Mesothelial cell of epicardium (in vitro differentiated cells): Measurements from ENCODE around the gene LRP6. TPM values are rescaled to one million over a fixed set of nuclear protein-coding genes. Genes with fewer than 3 reads are reported as not detected.

ENCODE experiments used
- DNase-seq, 2 experiments: peaks; one replicate each; pipeline ENCODE4 v3.0.0; 2021; ENCODE audit warnings: low spot score in 2 of 2; ENCODE audit not compliant: unreplicated experiment in 2 of 2
- H3K27ac Mint-ChIP-seq: 2 replicates; pipeline ENCODE4 v1.8.0; 2021; ENCODE audit warnings: mixed read lengths
- H3K27me3 Mint-ChIP-seq: 2 replicates; pipeline ENCODE4 v1.8.0; 2021; ENCODE audit warnings: low read depth, mixed read lengths
- H3K36me3 Mint-ChIP-seq: 2 replicates; pipeline ENCODE4 v1.8.0; 2021; ENCODE audit warnings: mixed read lengths
- H3K4me1 Mint-ChIP-seq: 2 replicates; pipeline ENCODE4 v1.8.0; 2021; ENCODE audit warnings: mixed read lengths
- H3K4me3 Mint-ChIP-seq: 2 replicates; pipeline ENCODE4 v1.8.0; 2021; ENCODE audit warnings: mild to moderate bottlenecking, moderate library complexity, mixed read lengths
- H3K9me3 Mint-ChIP-seq: 2 replicates; pipeline ENCODE4 v1.8.0; 2021; ENCODE audit warnings: mixed read lengths
- CTCF ChIP-seq: fragments of 200-600 bp; sonication (generic); IDR thresholded peaks from one replicate; pipeline ENCODE4 v1.5.0; 2021; ENCODE audit warnings: antibody characterized with exemption; ENCODE audit not compliant: unreplicated experiment
- total RNA-seq: library from RNA; stranded (reverse); gene quantifications from 3 replicates; pipeline ENCODE4 v1.2.1, GENCODE V29; 2021

Gene LRP6
- total RNA-seq, 1 donor from 2014 or later = 72.9 TPM

- no peak overlapping the region for H3K27ac Mint-ChIP-seq
- no peak overlapping the region for H3K4me3 Mint-ChIP-seq
- DNase-seq = no peak
- H3K36me3 Mint-ChIP-seq = peaks cover 12% of the 10 kb centered on the region
- peaks cover 5% of the 10 kb centered on the region for H3K9me3 Mint-ChIP-seq
- H3K4me1 Mint-ChIP-seq = peaks cover 24% of the 10 kb centered on the region
- H3K27me3 Mint-ChIP-seq = no peaks in the 10 kb centered on the region
- no peak for TF ChIP-seq CTCF
Observed at GRCh38 chr12:12244341-12244740, 22.5 kb downstream of the LRP6 start.

GRCh38 chr12:12240662-12241340, 26.0 kb downstream of the LRP6 start:
- Mint-ChIP-seq H3K9me3 (peaks cover 30% of the 10 kb centered on the region), H3K4me3 (no peak overlapping the region), H3K36me3 (peaks cover 37% of the 10 kb centered on the region), H3K4me1 (peaks cover 20% of the 10 kb centered on the region), H3K27ac (peak overlapping the region; percentile 75), H3K27me3 (no peaks in the 10 kb centered on the region)
- no peak for DNase-seq
- no peak for TF ChIP-seq CTCF

- H3K4me1 Mint-ChIP-seq = peaks cover 20% of the 10 kb centered on the region
- TF ChIP-seq CTCF = no peak
- peaks cover 30% of the 10 kb centered on the region for H3K9me3 Mint-ChIP-seq
- no peak for DNase-seq
- H3K27ac Mint-ChIP-seq = no peak overlapping the region
- H3K4me3 Mint-ChIP-seq = no peak overlapping the region
- H3K27me3 Mint-ChIP-seq = no peaks in the 10 kb centered on the region
- peaks cover 40% of the 10 kb centered on the region for H3K36me3 Mint-ChIP-seq
Observed at GRCh38 chr12:12239127-12239526, 27.7 kb downstream of the LRP6 start.

GRCh38 chr12:12238605-12239004, 28.2 kb downstream of the LRP6 start:
- peaks cover 37% of the 10 kb centered on the region for H3K36me3 Mint-ChIP-seq
- peaks cover 30% of the 10 kb centered on the region for H3K9me3 Mint-ChIP-seq
- H3K27ac Mint-ChIP-seq = no peak overlapping the region
- no peak overlapping the region for H3K4me3 Mint-ChIP-seq
- no peaks in the 10 kb centered on the region for H3K27me3 Mint-ChIP-seq
- no peak for TF ChIP-seq CTCF
- H3K4me1 Mint-ChIP-seq = peaks cover 20% of the 10 kb centered on the region
- no peak for DNase-seq

GRCh38 chr12:12236896-12237295, 29.9 kb downstream of the LRP6 start:
- no peak for TF ChIP-seq CTCF
- Mint-ChIP-seq H3K27me3 (no peaks in the 10 kb centered on the region), H3K36me3 (peaks cover 35% of the 10 kb centered on the region), H3K4me3 (no peak overlapping the region), H3K27ac (no peak overlapping the region), H3K4me1 (peaks cover 16% of the 10 kb centered on the region), H3K9me3 (peaks cover 30% of the 10 kb centered on the region)
- no peak for DNase-seq

- Mint-ChIP-seq H3K27me3 (no peaks in the 10 kb centered on the region), H3K4me1 (peaks cover 13% of the 10 kb centered on the region), H3K4me3 (no peak overlapping the region), H3K9me3 (peaks cover 14% of the 10 kb centered on the region), H3K36me3 (peaks cover 20% of the 10 kb centered on the region), H3K27ac (no peak overlapping the region)
- no peak for DNase-seq
- TF ChIP-seq CTCF = no peak
Observed at GRCh38 chr12:12230275-12230674, 36.6 kb downstream of the LRP6 start.
